Sigmoid colon (tissue), 7 donors: ENCODE measurements around the gene INF2. TPM values are rescaled to one million over a fixed set of nuclear protein-coding genes. Genes with fewer than 3 reads are reported as not detected.
"Not testable (repeated sequence)": the region's sequence is repeated elsewhere in the genome, so short reads cannot be mapped to it uniquely, and the experiment has no call there.

Experiments used
- DNase-seq: peaks from one replicate; pipeline ENCODE4 v3.0.0-alpha.2; 2019
- H3K27ac ChIP-seq, 4 donors: fragments of 200-600 bp; sonication (generic); one replicate each; pipeline ENCODE4 v1.5.1; 2016 to 2019; ENCODE audit warnings: mild to moderate bottlenecking in 1 of 4
- H3K27me3 ChIP-seq, 3 donors: fragments of 200-600 bp; sonication (generic); one replicate each; pipeline ENCODE4 v1.5.1; 2019; ENCODE audit warnings: mild to moderate bottlenecking in 1 of 3
- H3K36me3 ChIP-seq, 4 donors: fragments of 200-600 bp; sonication (generic); one replicate each; pipeline ENCODE4 v1.5.1; 2016 to 2019
- H3K4me1 ChIP-seq, 4 donors: fragments of 200-600 bp; sonication (generic); one replicate each; pipeline ENCODE4 v1.5.1; 2017 to 2019
- H3K4me3 ChIP-seq, 4 donors: fragments of 200-600 bp; sonication (generic); one replicate each; pipeline ENCODE4 v1.5.1; 2017 to 2019; ENCODE audit warnings: mild to moderate bottlenecking in 2 of 4, moderate library complexity in 1 of 4
- H3K9me3 ChIP-seq, 4 donors: fragments of 200-600 bp in 3 of 4; sonication (generic) in 3 of 4; one replicate each; pipeline versions ENCODE4 v1.5.1 to v1.6.1; 2013 to 2019
- CTCF ChIP-seq, 4 experiments: fragments of 450-650 bp in 3 of 4; fragments of 200-600 bp in 1 of 4; IDR thresholded peaks; one replicate each; pipeline ENCODE4 v1.5.1; 2016 to 2019; ENCODE audit warnings: antibody characterized with exemption in 4 of 4, mild to moderate bottlenecking in 3 of 4, moderate library complexity in 2 of 4
- EP300 ChIP-seq, 4 donors: sonication (generic); formaldehyde crosslinking; IDR thresholded peaks; one replicate each; pipeline ENCODE4 v1.6.1; 2017; ENCODE audit warnings: antibody characterized with exemption in 4 of 4
- POLR2A ChIP-seq, 2 donors: fragments of 450-650 bp; IDR thresholded peaks; one replicate each; pipeline ENCODE4 v1.6.1; 2016; ENCODE audit warnings: antibody characterized with exemption in 2 of 2, mild to moderate bottlenecking in 2 of 2, moderate library complexity in 2 of 2
- POLR2AphosphoS5 ChIP-seq, 4 donors: sonication (generic); formaldehyde crosslinking; IDR thresholded peaks; one replicate each; pipeline ENCODE4 v1.6.1; 2017; ENCODE audit warnings: antibody characterized with exemption in 4 of 4
- WGBS, 2 donors: extraction: QIAGEN DNeasy Blood & Tissue Kit; methylation state at CpG; one replicate each; pipeline ENCODE4 v1.1.7; 2013; 5-methylcytosine and 5-hydroxymethylcytosine counted together
- intact Hi-C: fragments of 100-400 bp; cut with DNase I; formaldehyde crosslinking; loops from one replicate; pipeline ENCODE4 v1.15.1; 2023
- polyA plus RNA-seq, 3 donors: library from polyadenylated mRNA; stranded (reverse); fragments of 200-250 nt; gene quantifications; one replicate each; pipeline ENCODE4 v1.2.3, GENCODE V29; 2013
- total RNA-seq, 4 donors: library from RNA; depleted of rRNA; stranded (reverse); fragments of >200 nt; gene quantifications; one replicate each; pipeline ENCODE4 v1.1.0, GENCODE V29; 2016
- donor health status: healthy with polysubstance abuse.
- donor health status: Bipolar disorder and iron deficiency.
- donor health status: healthy.

INF2 gene
- total and polyA plus RNA-seq, 7 donors: 26.3 to 169 (median 67.0) TPM

GRCh38 chr14:104664588-104664987 lies 24.8 kb upstream of the INF2 start:
- Histone ChIP-seq H3K27me3 (peaks cover 0 to 16% (median 11%) of the 10 kb centered on the region in 3 donors), H3K4me3 (no peak overlapping the region), H3K27ac (no peak overlapping the region), H3K9me3 (no peaks in the 10 kb centered on the region), H3K36me3 (no peaks in the 10 kb centered on the region), H3K4me1 (no peaks in the 10 kb centered on the region)
- no peak for DNase-seq
- no peak for TF ChIP-seq POLR2AphosphoS5 (IDR thresholded peaks at IDR 0.05)
- TF ChIP-seq POLR2A (IDR thresholded peaks at IDR 0.05): no peak
- TF ChIP-seq EP300 (IDR thresholded peaks at IDR 0.05): no peak
- no peak for TF ChIP-seq CTCF (IDR thresholded peaks at IDR 0.05)
- intact Hi-C loops: no loop called here
- WGBS, 2 donors: 82 to 87% methylated on average over 10 of the region's 10 CpGs

GRCh38 chr14:104665114-104665656 lies 24.2 kb upstream of the INF2 start:
- no peaks in the 10 kb centered on the region for H3K36me3 ChIP-seq
- WGBS, 2 donors: 12% methylated on average over 2 of the region's 2 CpGs
- H3K4me1 ChIP-seq: no peaks in the 10 kb centered on the region
- peaks cover 0 to 10% (median 7%) of the 10 kb centered on the region in 3 donors for H3K27me3 ChIP-seq
- H3K9me3 ChIP-seq: no peaks in the 10 kb centered on the region
- intact Hi-C loops: loop anchor here (5.0 kb wide), 1 partner anchor 42 kb away; no protein-coding TSS in a partner anchor
- no peak for TF ChIP-seq EP300 (IDR thresholded peaks at IDR 0.05)
- no peak for TF ChIP-seq POLR2AphosphoS5 (IDR thresholded peaks at IDR 0.05)
- no peak for TF ChIP-seq CTCF (IDR thresholded peaks at IDR 0.05)
- TF ChIP-seq POLR2A (IDR thresholded peaks at IDR 0.05): no peak
- DNase-seq: no peak
- H3K27ac ChIP-seq: peak overlapping the region in 3 of 4 donors; percentile 42 to 47 (median 46)
- H3K4me3 ChIP-seq: no peak overlapping the region

GRCh38 chr14:104665657-104666522 lies 23.5 kb upstream of the INF2 start:
- peak in 2 of 4 experiments; percentile 13 to 46 for TF ChIP-seq CTCF (IDR thresholded peaks at IDR 0.05)
- TF ChIP-seq POLR2A (IDR thresholded peaks at IDR 0.05): no peak
- intact Hi-C loops: loop anchor here (5.0 kb wide), 1 partner anchor 41 kb away; no protein-coding TSS in a partner anchor
- no peaks in the 10 kb centered on the region for H3K4me1 ChIP-seq
- H3K27ac ChIP-seq: peak overlapping the region; percentile 1 to 53 (median 44)
- no peaks in the 10 kb centered on the region for H3K9me3 ChIP-seq
- no peak overlapping the region for H3K4me3 ChIP-seq
- peaks cover 0 to 5% (median 0%) of the 10 kb centered on the region in 3 donors for H3K27me3 ChIP-seq
- 22 to 44% methylated on average over 27 of the region's 27 CpGs for WGBS, 2 donors
- H3K36me3 ChIP-seq: no peaks in the 10 kb centered on the region
- peak; percentile 61 for DNase-seq

GRCh38 chr14:104666523-104666895 lies 22.9 kb upstream of the INF2 start:
- H3K4me3 ChIP-seq, H3K9me3 ChIP-seq, H3K4me1 ChIP-seq, H3K36me3 ChIP-seq, H3K27me3 ChIP-seq, DNase-seq: not testable (repeated sequence)
- 57 to 84% methylated on average over 7 of the region's 7 CpGs for WGBS, 2 donors
- intact Hi-C loops: loop anchor here (5.0 kb wide), 1 partner anchor 41 kb away; no protein-coding TSS in a partner anchor
- H3K27ac ChIP-seq: peak overlapping the region in 3 of 4 donors; percentile 1 to 53 (median 22)

- H3K27ac ChIP-seq: no peak overlapping the region
- no peaks in the 10 kb centered on the region for H3K27me3 ChIP-seq
- no peaks in the 10 kb centered on the region for H3K4me1 ChIP-seq
- H3K9me3 ChIP-seq: no peaks in the 10 kb centered on the region
- TF ChIP-seq POLR2A (IDR thresholded peaks at IDR 0.05): no peak
- TF ChIP-seq CTCF (IDR thresholded peaks at IDR 0.05): no peak
- no peak for TF ChIP-seq POLR2AphosphoS5 (IDR thresholded peaks at IDR 0.05)
- no peak for TF ChIP-seq EP300 (IDR thresholded peaks at IDR 0.05)
- H3K4me3 ChIP-seq: no peak overlapping the region
- WGBS, 2 donors: 96 to 97% methylated on average over 12 of the region's 12 CpGs
- no peaks in the 10 kb centered on the region for H3K36me3 ChIP-seq
- intact Hi-C loops: loop anchor here (5.0 kb wide), 1 partner anchor 40 kb away; no protein-coding TSS in a partner anchor
- DNase-seq: no peak
Observed at GRCh38 chr14:104666981-104667380, 22.4 kb upstream of the INF2 start.
